Activated CD8-positive, alpha-beta memory T cell treated with anti-CD3 and anti-CD28 coated beads, Interleukin-2, amount 10 ng/mL, durations not matched to agents 7 days and 5 days (primary cell): ENCODE measurements around the gene CFAP43. TPM values are rescaled to one million over a fixed set of nuclear protein-coding genes. Genes with fewer than 3 reads are reported as not detected.

ENCODE experiments used
- ATAC-seq: fragments of 150-1000 bp; cut with Tn5 transposase; one replicate; pipeline ENCODE4 v1.10.0; 2021; ENCODE audit warnings: moderate library complexity
- CTCF ChIA-PET: fragments of 350-600 bp; sonication (Branson Sonifier 250); formaldehyde crosslinking; loops from one replicate; lab custom pipeline; 2021; ENCODE audit warnings: antibody characterized with exemption; lab: Charles Lee
- DNase-seq: peaks from one replicate; pipeline ENCODE4 v3.0.0-alpha.2; 2020
- H3K27ac Mint-ChIP-seq: one replicate; pipeline ENCODE4 v1.8.0; 2021; ENCODE audit warnings: mild to moderate bottlenecking, mixed read lengths
- H3K27me3 Mint-ChIP-seq: one replicate; pipeline ENCODE4 v1.8.0; 2021; ENCODE audit warnings: mixed read lengths
- H3K36me3 Mint-ChIP-seq: one replicate; pipeline ENCODE4 v1.8.0; 2021; ENCODE audit warnings: mild to moderate bottlenecking, mixed read lengths
- H3K4me1 Mint-ChIP-seq: one replicate; pipeline ENCODE4 v1.8.0; 2021; ENCODE audit warnings: mixed read lengths
- H3K4me3 Mint-ChIP-seq: one replicate; pipeline ENCODE4 v1.8.0; 2021; ENCODE audit warnings: mild to moderate bottlenecking, moderate library complexity, mixed read lengths
- H3K9me3 Mint-ChIP-seq: one replicate; pipeline ENCODE4 v1.8.0; 2022; ENCODE audit warnings: low read depth, mixed read lengths
- microRNA-seq: library from miRNA; unstranded; fragments of <30 nt; microRNA quantifications from one replicate; pipeline ENCODE4 v1.2.0, GENCODE V29; 2022
- total RNA-seq, 2 experiments: library from RNA; stranded (reverse); gene quantifications; one replicate each; pipeline ENCODE4 v1.2.3, GENCODE V29; 2021

CFAP43 gene
- total RNA-seq, 2 experiments from 2014 or later: not detected

GRCh38 chr10:104089621-104090020 is 142.5 kb downstream of the CFAP43 start:
- no peak overlapping the region for H3K4me3 Mint-ChIP-seq
- H3K9me3 Mint-ChIP-seq: no peaks in the 10 kb centered on the region
- ATAC-seq: no peak
- no peak overlapping the region for H3K27ac Mint-ChIP-seq
- CTCF ChIA-PET: interaction anchor here (0.8 to 1.2 kb wide), 2 partner anchors 12 to 15 kb away, joined by 3 read pairs; no protein-coding TSS in a partner anchor
- H3K36me3 Mint-ChIP-seq: no peaks in the 10 kb centered on the region
- no peaks in the 10 kb centered on the region for H3K4me1 Mint-ChIP-seq
- DNase-seq: no peak
- H3K27me3 Mint-ChIP-seq: no peaks in the 10 kb centered on the region

GRCh38 chr10:104088239-104088638 is 143.9 kb downstream of the CFAP43 start:
- no peaks in the 10 kb centered on the region for H3K27me3 Mint-ChIP-seq
- no peaks in the 10 kb centered on the region for H3K36me3 Mint-ChIP-seq
- no peak overlapping the region for H3K27ac Mint-ChIP-seq
- H3K4me3 Mint-ChIP-seq: no peak overlapping the region
- ATAC-seq (no peak), DNase-seq (no peak)
- no peaks in the 10 kb centered on the region for H3K4me1 Mint-ChIP-seq
- CTCF ChIA-PET: no interaction called here
- no peaks in the 10 kb centered on the region for H3K9me3 Mint-ChIP-seq

GRCh38 chr10:104085801-104086400 is 146.3 kb downstream of the CFAP43 start, which contains the start of gene COL17A1:
Gene COL17A1, minus strand, starts transcription at chr10:104085880. Its CDS starts 5,207 bp downstream, at chr10:104080673.
- DNase-seq (no peak), ATAC-seq (no peak)
- no peaks in the 10 kb centered on the region for H3K9me3 Mint-ChIP-seq
- no peak within 1 kb of the TSS for H3K27ac Mint-ChIP-seq
- no peaks in the 10 kb centered on the region for H3K4me1 Mint-ChIP-seq
- H3K36me3 Mint-ChIP-seq: no peaks in the 10 kb centered on the region
- H3K4me3 Mint-ChIP-seq: no peak within 1 kb of the TSS
- CTCF ChIA-PET: no interaction called here
- H3K27me3 Mint-ChIP-seq: no peaks in the 10 kb centered on the region

GRCh38 chr10:104084482-104085142 is 147.6 kb downstream of the CFAP43 start:
- H3K36me3 Mint-ChIP-seq: no peaks in the 10 kb centered on the region
- no peaks in the 10 kb centered on the region for H3K4me1 Mint-ChIP-seq
- ATAC-seq (no peak), DNase-seq (no peak)
- CTCF ChIA-PET: interaction anchor here (1.1 to 2.9 kb wide), 3 partner anchors 12 to 199 kb away, joined by 3 to 15 read pairs (median 3); no protein-coding TSS in a partner anchor
- H3K27me3 Mint-ChIP-seq: no peaks in the 10 kb centered on the region
- H3K27ac Mint-ChIP-seq: no peak overlapping the region
- no peak overlapping the region for H3K4me3 Mint-ChIP-seq
- no peaks in the 10 kb centered on the region for H3K9me3 Mint-ChIP-seq

GRCh38 chr10:104081998-104082397 is 150.2 kb downstream of the CFAP43 start:
- ATAC-seq: no peak
- H3K27me3 Mint-ChIP-seq: no peaks in the 10 kb centered on the region
- H3K36me3 Mint-ChIP-seq: no peaks in the 10 kb centered on the region
- no peak overlapping the region for H3K27ac Mint-ChIP-seq
- H3K4me3 Mint-ChIP-seq: no peak overlapping the region
- CTCF ChIA-PET: interaction anchor here (1.1 to 5.2 kb wide), 4 partner anchors 19 to 197 kb away, joined by 3 to 28 read pairs (median 10); no protein-coding TSS in a partner anchor
- DNase-seq: no peak
- no peaks in the 10 kb centered on the region for H3K4me1 Mint-ChIP-seq
- no peaks in the 10 kb centered on the region for H3K9me3 Mint-ChIP-seq

- DNase-seq: no peak
- peak; percentile 49 for ATAC-seq
- Mint-ChIP-seq H3K4me3 (no peak overlapping the region), H3K27ac (no peak overlapping the region), H3K27me3 (no peaks in the 10 kb centered on the region), H3K36me3 (no peaks in the 10 kb centered on the region), H3K9me3 (no peaks in the 10 kb centered on the region), H3K4me1 (no peaks in the 10 kb centered on the region)
- CTCF ChIA-PET: interaction anchor here (0.6 to 5.2 kb wide), 9 partner anchors 9 to 368 kb away, joined by 3 to 28 read pairs (median 3); no protein-coding TSS in a partner anchor
Observed at GRCh38 chr10:104080762-104081161, 151.4 kb downstream of the CFAP43 start.

Small RNAs within 50 kb of the gene (microRNA-seq; reads per million reads assigned to microRNA genes)
- gene MIR4482 (not detected), gene MIR609 (not detected)

Other genes starting within 250 kb of the CFAP43 start
- gene COL17A1, start 146.5 kb downstream of the CFAP43 start, total RNA-seq: not detected
- gene SFR1, start 110.2 kb downstream of the CFAP43 start, total RNA-seq: 10 to 100 TPM; 14.9 to 17.4 TPM
- gene GSTO1, start 22.5 kb upstream of the CFAP43 start, total RNA-seq: 100 to 1,000 TPM; 128 to 161 TPM
- 1 to 10 TPM in 1 of 2 experiments, under 1 TPM in 1; 0.96 to 1.3 TPM for gene GSTO2, start 36.8 kb upstream of the CFAP43 start, total RNA-seq
- 10 to 100 TPM; 21.6 to 21.9 TPM for gene ITPRIP, start 106.1 kb upstream of the CFAP43 start, total RNA-seq
- gene CFAP58, start 121.5 kb upstream of the CFAP43 start, total RNA-seq: under 1 TPM; 0.56 to 0.64 TPM